Rectal smooth muscle tissue (tissue), 1 donor: ENCODE measurements around the gene HTRA1.

Experiments
- H3K27ac ChIP-seq: one replicate; pipeline ENCODE4 v1.7.0; 2013; ENCODE audit warnings: low read depth, low read length, inconsistent platforms
- H3K27me3 ChIP-seq: one replicate; pipeline ENCODE4 v1.7.0; 2013; ENCODE audit warnings: low read length; ENCODE audit not compliant: control insufficient read depth, insufficient read depth
- H3K36me3 ChIP-seq: one replicate; pipeline ENCODE4 v1.7.0; 2013; ENCODE audit warnings: low read length; ENCODE audit not compliant: control insufficient read depth, insufficient read depth
- H3K4me1 ChIP-seq: one replicate; pipeline ENCODE4 v1.7.0; 2013; ENCODE audit warnings: low read length; ENCODE audit not compliant: control insufficient read depth, insufficient read depth
- H3K4me3 ChIP-seq: one replicate; pipeline ENCODE4 v1.7.0; 2013; ENCODE audit warnings: low read length
- H3K9ac ChIP-seq: one replicate; pipeline ENCODE4 v1.7.0; 2013; ENCODE audit warnings: low read length

HTRA1 gene

DNA sequence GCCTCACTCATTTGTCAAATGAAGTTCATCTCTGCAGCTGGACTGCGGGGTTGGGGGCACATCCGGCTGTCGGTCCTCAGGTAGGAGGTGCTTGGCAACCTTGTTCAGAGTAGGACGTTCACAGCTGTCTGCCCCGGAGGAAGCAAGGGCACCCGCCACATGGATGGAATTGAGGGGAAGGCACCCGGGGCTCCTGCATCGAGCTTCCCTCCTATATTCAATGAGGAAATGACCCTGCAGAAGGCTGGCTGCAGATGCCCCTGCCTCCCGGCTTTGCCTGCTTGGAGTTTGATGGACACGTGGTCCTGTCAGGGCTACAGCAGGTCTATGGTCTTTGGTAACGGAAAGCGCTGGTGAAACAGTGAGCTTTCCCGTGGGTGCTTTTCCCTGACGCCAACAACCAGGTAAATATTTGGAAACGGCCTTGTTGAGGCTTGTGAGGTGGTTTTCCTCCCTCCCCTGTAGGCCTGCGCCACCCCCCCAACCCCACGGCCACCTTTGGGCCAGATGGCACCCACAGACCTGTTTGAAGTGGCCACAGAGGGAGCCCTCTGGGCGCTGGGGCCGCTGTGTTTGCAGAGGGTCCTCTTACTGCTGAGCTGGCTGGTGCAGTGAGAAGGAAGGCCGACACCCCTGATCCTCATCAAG is 32.9 kb downstream of the HTRA1 start:
- H3K27ac ChIP-seq = no peak overlapping the region
- H3K4me3 ChIP-seq = no peak overlapping the region
- no peaks in the 10 kb centered on the region for H3K27me3 ChIP-seq
- peaks cover 27% of the 10 kb centered on the region for H3K4me1 ChIP-seq
- H3K36me3 ChIP-seq = no peaks in the 10 kb centered on the region
- no peak overlapping the region for H3K9ac ChIP-seq

GRCh38 chr10:122494833-122495232 is 33.5 kb downstream of the HTRA1 start:
- Histone ChIP-seq H3K27me3 (no peaks in the 10 kb centered on the region), H3K27ac (no peak overlapping the region), H3K36me3 (no peaks in the 10 kb centered on the region), H3K4me3 (no peak overlapping the region), H3K9ac (no peak overlapping the region), H3K4me1 (peaks cover 32% of the 10 kb centered on the region)

- peaks cover 37% of the 10 kb centered on the region for H3K4me1 ChIP-seq
- H3K9ac ChIP-seq = no peak overlapping the region
- no peaks in the 10 kb centered on the region for H3K36me3 ChIP-seq
- H3K27me3 ChIP-seq = no peaks in the 10 kb centered on the region
- H3K27ac ChIP-seq = no peak overlapping the region
- H3K4me3 ChIP-seq = no peak overlapping the region
Measured at GRCh38 chr10:122495406-122496340, 34.3 kb downstream of the HTRA1 start.

DNA sequence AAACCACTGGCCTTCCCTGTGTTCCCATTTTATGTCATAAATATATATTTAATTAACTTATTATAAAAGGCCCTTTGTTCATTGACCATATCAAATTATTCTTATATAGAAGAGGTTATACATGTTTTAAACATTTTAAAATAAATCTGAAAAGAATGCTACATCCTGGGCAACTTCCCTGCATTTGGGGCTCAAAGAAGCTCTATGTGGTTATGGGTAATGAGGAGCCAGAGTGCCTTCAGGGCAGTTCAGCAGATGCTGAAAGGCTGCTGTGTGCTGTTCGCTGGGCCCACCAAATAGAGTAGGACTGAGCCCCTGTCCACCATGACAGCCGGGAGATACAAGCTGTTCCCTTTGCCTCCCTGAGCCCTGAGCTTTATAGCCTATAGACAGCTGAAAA is 35.9 kb downstream of the HTRA1 start:
- H3K4me3 ChIP-seq = no peak overlapping the region
- no peaks in the 10 kb centered on the region for H3K36me3 ChIP-seq
- no peaks in the 10 kb centered on the region for H3K27me3 ChIP-seq
- H3K4me1 ChIP-seq = peaks cover 25% of the 10 kb centered on the region
- no peak overlapping the region for H3K27ac ChIP-seq
- H3K9ac ChIP-seq = no peak overlapping the region

DNA sequence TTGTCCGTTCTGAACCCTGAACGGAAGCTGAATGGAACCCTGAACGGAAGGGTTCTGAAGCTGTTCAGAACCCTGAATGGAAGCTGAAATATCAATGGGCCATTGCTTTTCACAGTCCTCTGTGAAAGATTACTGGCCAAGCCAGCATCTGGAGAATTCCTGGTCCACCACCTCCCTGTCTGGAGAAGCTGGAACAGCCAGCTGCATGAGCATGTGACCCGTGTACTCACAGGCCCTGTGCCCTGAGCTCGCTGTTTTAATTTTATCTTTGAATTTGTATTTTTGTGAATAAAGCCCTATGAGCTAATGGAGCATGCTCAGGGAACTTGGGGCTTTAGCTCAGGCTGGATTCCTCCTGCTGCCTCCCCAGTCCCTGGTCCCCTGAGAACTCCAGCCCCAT is 37.2 kb downstream of the HTRA1 start:
- H3K9ac ChIP-seq = no peak overlapping the region
- peaks cover 17% of the 10 kb centered on the region for H3K4me1 ChIP-seq
- no peak overlapping the region for H3K4me3 ChIP-seq
- no peaks in the 10 kb centered on the region for H3K36me3 ChIP-seq
- H3K27ac ChIP-seq = peak overlapping the region; percentile 69
- H3K27me3 ChIP-seq = no peaks in the 10 kb centered on the region

DNA sequence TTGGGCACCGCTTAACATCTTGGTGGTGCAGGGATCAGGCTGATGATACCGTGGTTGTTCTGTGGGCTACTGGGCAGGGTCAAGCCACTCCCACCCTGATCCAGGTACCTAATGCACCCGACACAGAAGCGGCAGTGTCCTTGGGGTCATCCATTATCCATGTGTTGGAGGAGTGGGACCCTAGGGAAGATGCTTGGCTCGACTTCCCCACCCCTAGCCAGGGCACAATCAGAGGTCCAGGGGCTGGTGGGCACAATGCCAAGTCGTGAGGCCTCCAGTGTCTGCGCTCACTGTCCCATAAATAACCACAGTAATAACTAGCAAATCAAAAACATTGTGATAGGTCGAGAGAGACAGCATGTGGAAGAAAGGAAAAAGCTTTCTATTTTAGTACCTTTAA is 37.7 kb downstream of the HTRA1 start:
- no peak overlapping the region for H3K9ac ChIP-seq
- H3K4me3 ChIP-seq = no peak overlapping the region
- H3K27ac ChIP-seq = peak overlapping the region; percentile 69
- H3K36me3 ChIP-seq = no peaks in the 10 kb centered on the region
- H3K4me1 ChIP-seq = peaks cover 18% of the 10 kb centered on the region
- no peaks in the 10 kb centered on the region for H3K27me3 ChIP-seq

DNA sequence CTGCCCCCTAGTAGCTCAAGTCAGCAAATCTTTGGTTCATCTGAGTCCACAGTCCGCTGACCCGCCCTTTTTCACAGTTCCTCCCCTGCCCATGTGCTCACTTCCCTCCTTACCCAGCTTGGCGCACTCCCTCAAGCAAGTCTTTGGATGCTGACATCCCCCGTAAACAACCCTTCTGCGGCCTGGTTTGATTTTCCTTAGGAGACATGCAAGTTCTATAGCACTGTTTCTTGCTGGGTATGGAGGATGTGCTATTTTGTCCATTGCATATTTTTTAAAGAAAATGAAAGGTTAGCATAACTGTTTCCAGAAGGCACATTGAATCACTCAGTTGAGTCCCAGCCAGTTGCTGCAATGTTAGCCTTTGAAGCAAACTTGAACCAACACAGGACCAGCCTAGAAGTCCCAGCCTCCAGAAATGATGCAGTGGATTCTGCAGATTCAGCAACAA is 38.2 kb downstream of the HTRA1 start:
- no peak overlapping the region for H3K9ac ChIP-seq
- H3K4me3 ChIP-seq = no peak overlapping the region
- H3K27ac ChIP-seq = peak overlapping the region; percentile 61
- H3K27me3 ChIP-seq = no peaks in the 10 kb centered on the region
- H3K36me3 ChIP-seq = no peaks in the 10 kb centered on the region
- H3K4me1 ChIP-seq = peaks cover 23% of the 10 kb centered on the region

DNA sequence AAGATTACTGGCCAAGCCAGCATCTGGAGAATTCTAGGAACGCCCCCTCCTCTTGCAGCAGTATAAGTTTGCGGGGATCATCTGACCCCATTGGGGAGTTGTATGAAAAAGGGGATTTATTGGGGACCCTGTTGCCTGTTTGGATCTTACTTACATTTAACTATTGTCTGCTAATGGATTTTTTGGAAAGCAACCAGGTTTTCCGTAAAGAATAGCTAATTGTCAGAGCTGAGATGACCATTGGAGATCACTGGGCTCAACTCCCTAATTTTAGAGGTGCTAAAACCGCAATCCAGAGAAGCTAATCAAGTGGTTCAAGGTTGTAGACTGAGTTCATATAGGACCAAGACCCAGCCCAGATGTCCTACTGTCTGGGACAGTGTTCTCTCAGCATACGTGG is 38.8 kb downstream of the HTRA1 start:
- no peaks in the 10 kb centered on the region for H3K36me3 ChIP-seq

DNA sequence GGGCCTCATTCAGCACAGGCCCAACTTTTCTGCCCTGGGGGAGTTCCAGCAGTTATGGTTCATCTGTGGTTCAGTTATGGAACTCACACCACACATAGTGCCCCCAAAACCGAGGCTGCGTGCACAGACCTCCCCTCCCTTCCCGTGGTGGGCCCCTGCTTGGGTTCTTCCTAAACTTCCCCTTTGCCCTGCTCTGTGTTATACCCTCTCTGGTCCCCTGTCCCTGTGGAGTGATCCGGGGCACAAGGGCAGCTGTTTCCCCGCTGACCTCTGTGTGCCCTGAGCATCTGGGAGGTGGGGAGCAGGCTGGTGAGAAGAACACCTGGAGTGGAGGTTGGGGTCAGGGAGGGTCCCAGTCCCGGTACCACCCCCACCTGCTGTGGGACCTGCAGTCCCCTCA is 39.4 kb downstream of the HTRA1 start:
- H3K36me3 ChIP-seq = no peaks in the 10 kb centered on the region
- peak overlapping the region; percentile 61 for H3K27ac ChIP-seq
- no peak overlapping the region for H3K4me3 ChIP-seq
- no peaks in the 10 kb centered on the region for H3K27me3 ChIP-seq
- peaks cover 30% of the 10 kb centered on the region for H3K4me1 ChIP-seq
- H3K9ac ChIP-seq = no peak overlapping the region

More for the DNA sequence above, 38.8 kb downstream of the HTRA1 start:
- peaks cover 29% of the 10 kb centered on the region for H3K4me1 ChIP-seq
- no peak overlapping the region for H3K4me3 ChIP-seq
- H3K27ac ChIP-seq = peak overlapping the region; percentile 61
- no peaks in the 10 kb centered on the region for H3K27me3 ChIP-seq
- H3K9ac ChIP-seq = no peak overlapping the region

DNA sequence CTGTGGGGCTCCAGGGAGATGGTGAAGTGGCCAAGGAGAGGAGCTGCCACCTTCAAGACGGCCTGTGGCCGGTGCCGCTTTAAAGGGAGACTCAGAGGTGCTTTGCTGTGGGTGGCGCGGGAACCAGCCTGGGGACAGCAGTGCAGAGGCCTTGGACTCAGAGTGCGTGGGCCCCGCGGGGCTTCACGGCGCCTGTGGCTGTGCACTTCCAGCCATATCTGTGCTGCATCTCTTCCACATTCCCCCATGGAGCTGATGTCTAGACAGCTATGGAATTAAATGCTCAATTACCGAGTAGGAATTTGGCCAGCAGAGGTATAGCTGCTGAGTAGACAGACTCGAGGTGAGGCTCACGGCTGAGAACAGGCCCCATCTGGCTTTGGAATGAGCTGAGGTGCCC is 41.7 kb downstream of the HTRA1 start:
- Histone ChIP-seq H3K36me3 (peaks cover under 1% of the 10 kb centered on the region), H3K27me3 (no peaks in the 10 kb centered on the region), H3K4me3 (no peak overlapping the region), H3K4me1 (peaks cover 30% of the 10 kb centered on the region), H3K9ac (no peak overlapping the region), H3K27ac (no peak overlapping the region)

DNA sequence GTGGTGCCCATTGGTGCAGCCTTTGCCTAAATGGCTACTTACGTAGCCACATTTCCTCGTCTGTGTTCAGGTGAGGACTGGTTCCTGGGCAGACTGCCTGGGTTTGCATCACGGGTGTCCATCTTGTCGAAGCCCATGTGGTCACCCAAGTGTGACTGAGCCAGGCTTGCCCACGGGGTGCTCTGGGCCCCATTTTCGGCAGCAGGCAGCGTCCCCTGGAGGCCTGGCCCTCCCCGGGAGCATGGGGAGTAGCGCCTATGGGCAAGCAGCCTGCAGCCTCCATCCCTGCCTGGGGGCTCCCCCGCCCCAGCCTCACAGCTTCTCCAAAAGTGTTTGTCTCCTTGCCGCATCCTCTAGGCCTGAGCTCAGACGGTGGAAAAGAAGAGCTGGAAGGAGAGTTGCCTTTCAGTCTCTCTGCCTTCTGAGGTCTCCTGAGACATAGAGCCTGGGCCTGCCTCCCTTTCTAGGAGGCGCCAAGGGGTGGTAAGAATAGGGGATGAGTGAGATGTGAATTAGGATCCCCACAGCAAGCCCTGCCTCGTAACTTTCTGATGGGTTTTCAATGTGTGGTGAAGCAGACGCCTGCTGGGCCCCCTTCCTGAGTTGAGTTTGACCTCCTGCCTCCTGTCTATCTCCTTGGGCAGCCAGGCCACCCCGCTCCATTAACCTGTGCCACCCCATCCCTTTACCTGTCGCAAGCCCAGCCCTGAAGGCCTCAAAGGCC is 42.7 kb downstream of the HTRA1 start:
- H3K27me3 ChIP-seq = no peaks in the 10 kb centered on the region
- H3K4me1 ChIP-seq = peaks cover 27% of the 10 kb centered on the region
- peak overlapping the region; percentile 73 for H3K27ac ChIP-seq
- peaks cover 3% of the 10 kb centered on the region for H3K36me3 ChIP-seq
- H3K4me3 ChIP-seq = no peak overlapping the region
- H3K9ac ChIP-seq = no peak overlapping the region

DNA sequence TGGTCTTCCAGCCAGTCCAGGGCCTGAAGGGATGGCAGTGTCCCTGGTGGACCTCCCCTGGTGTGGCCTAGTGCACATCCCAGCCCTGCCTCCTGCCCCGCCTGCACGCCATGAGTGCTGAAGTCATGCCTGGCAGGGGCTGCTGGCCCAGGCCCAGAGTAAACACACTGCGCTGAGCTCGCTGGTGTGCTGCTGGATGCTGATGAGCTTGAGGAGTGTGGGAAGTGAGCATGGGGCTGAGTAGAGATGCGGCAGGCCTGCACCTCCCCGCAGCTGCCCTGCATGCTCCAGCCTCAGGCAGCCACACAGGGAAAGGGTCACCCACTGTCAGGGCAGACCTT is 43.2 kb downstream of the HTRA1 start:
- peaks cover 3% of the 10 kb centered on the region for H3K36me3 ChIP-seq
- H3K9ac ChIP-seq = no peak overlapping the region
- H3K27me3 ChIP-seq = no peaks in the 10 kb centered on the region
- H3K4me1 ChIP-seq = peaks cover 22% of the 10 kb centered on the region
- H3K4me3 ChIP-seq = no peak overlapping the region
- peak overlapping the region; percentile 73 for H3K27ac ChIP-seq
